Smooth muscle cell (in vitro differentiated cells): ENCODE data around the gene SAMHD1. TPM values are rescaled to one million over a fixed set of nuclear protein-coding genes. Genes with fewer than 3 reads are reported as not detected.
A peak's percentile ranks its signal among the peaks of the same experiment; 100 is the strongest.

Source experiments
- DNase-seq: peaks from one replicate; lab custom pipeline; 2025; ENCODE audit not compliant: unreplicated experiment; lab: John Stamatoyannopoulos, UW
- H2AFZ ChIP-seq: fragments of 200-600 bp; sonication (generic); 2 replicates; pipeline ENCODE4 v1.6.0; 2016; ENCODE audit warnings: antibody characterized with exemption, low read depth, mild to moderate bottlenecking
- H3F3A ChIP-seq: fragments of 200-600 bp; sonication (generic); 2 replicates; pipeline ENCODE4 v1.6.0; 2017; ENCODE audit warnings: antibody characterized with exemption, low read depth
- H3K27ac ChIP-seq: fragments of 200-600 bp; sonication (generic); 2 replicates; pipeline ENCODE4 v1.5.1; 2016; ENCODE audit warnings: low read depth, mild to moderate bottlenecking
- H3K27me3 ChIP-seq: fragments of 200-600 bp; sonication (generic); 2 replicates; pipeline ENCODE4 v1.6.1; 2016; ENCODE audit warnings: low read depth, mild to moderate bottlenecking
- H3K36me3 ChIP-seq: fragments of 200-600 bp; sonication (generic); 2 replicates; pipeline ENCODE4 v1.5.1; 2016; ENCODE audit warnings: low read depth
- H3K4me1 ChIP-seq: fragments of 200-600 bp; sonication (generic); 2 replicates; pipeline ENCODE4 v1.5.1; 2016; ENCODE audit warnings: low read depth
- H3K4me2 ChIP-seq: fragments of 200-600 bp; sonication (generic); 2 replicates; pipeline ENCODE4 v1.6.0; 2016; ENCODE audit warnings: mild to moderate bottlenecking
- H3K4me3 ChIP-seq: fragments of 200-600 bp; sonication (generic); 2 replicates; pipeline ENCODE4 v1.5.1; 2016; ENCODE audit warnings: mild to moderate bottlenecking
- H3K79me2 ChIP-seq: fragments of 200-600 bp; sonication (generic); 2 replicates; pipeline ENCODE4 v1.6.0; 2016; ENCODE audit warnings: low read depth, mild to moderate bottlenecking
- H3K9ac ChIP-seq: fragments of 200-600 bp; sonication (generic); 2 replicates; pipeline ENCODE4 v1.6.0; 2016; ENCODE audit warnings: low read depth
- H3K9me3 ChIP-seq: fragments of 200-600 bp; sonication (generic); replicated peaks from 2 replicates; pipeline ENCODE4 v1.5.1; 2016; ENCODE audit warnings: low read depth
- H4K20me1 ChIP-seq: fragments of 200-600 bp; sonication (generic); 2 replicates; pipeline ENCODE4 v1.6.0; 2016; ENCODE audit warnings: low read depth
- WGBS: methylation state at CpG from one replicate; pipeline ENCODE4 v1.1.7; 2016; ENCODE audit warnings: low lambda C conversion rate; 5-methylcytosine and 5-hydroxymethylcytosine counted together
- polyA plus RNA-seq: library from polyadenylated mRNA; unstranded; fragments of >200 nt; fragmentation: Nextera tagmentation; extraction: Ambion mirVana; gene quantifications from 2 replicates; pipeline ENCODE4 v1.2.1, GENCODE V29; 2016
- total RNA-seq: library from RNA; depleted of rRNA; stranded (reverse); fragments of >200 nt; gene quantifications from 2 replicates; pipeline ENCODE4 v1.2.3, GENCODE V29; 2014
- TF ChIP-seq, protein P1 (sequence below): fragments of 200-600 bp; sonication (generic); IDR thresholded peaks from 2 replicates; pipeline ENCODE4 v1.5.1; 2017; ENCODE audit warnings: borderline replicate concordance, mild to moderate bottlenecking, antibody characterized with exemption; ENCODE audit not compliant: insufficient read depth, poor library complexity, severe bottlenecking

The SAMHD1 gene
- total and polyA plus RNA-seq, 2 experiments from 2014 or later: 2.1 to 4.6 TPM

DNA sequence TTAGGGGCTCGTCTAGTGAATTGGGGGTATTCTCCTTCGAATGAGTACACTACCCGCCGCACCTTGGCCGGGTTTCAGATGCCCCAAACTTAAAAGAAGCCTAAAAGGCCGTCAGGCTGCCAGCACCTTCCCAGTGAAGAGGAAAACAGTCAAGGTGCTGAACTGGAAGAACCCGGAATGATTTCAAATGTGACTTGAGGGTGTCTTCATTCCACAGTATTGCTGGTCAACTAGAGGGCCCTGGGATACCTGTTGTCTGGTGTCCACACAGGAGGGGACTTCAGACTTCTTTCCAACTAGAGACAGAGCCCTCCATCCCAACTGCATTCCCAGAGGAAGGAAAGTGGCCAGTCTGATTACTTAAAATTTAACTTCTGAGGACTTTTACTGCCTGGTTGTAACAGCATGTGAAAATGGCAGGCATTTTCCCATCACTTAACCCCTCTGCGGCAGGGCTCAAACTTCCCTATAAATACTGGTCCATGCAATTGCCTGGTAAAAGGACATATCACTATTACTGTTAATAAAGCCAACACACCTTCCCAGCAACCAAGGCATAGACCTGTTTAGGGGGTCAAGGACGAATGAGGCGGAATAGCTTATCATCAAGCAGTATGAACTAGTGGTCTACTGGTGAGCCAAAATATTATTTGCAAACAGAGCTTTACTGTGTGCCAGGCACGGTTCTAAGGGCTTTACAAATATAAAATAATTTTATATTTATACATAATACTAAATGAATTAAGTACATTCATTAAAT lies 651 bp upstream of the SAMHD1 start:
- Histone ChIP-seq H3K4me1 (no peaks in the 10 kb centered on the region), H3K4me3 (peak overlapping the region; percentile 93), H3K27me3 (peaks cover 10% of the 10 kb centered on the region), H3K79me2 (no peaks in the 10 kb centered on the region), H3K36me3 (no peaks in the 10 kb centered on the region), H3K9ac (no peak overlapping the region), H4K20me1 (no peaks in the 10 kb centered on the region), H3F3A (no peaks in the 10 kb centered on the region), H2AFZ (peak overlapping the region; percentile 100), H3K27ac (no peak overlapping the region), H3K9me3 (no peaks in the 10 kb centered on the region), H3K4me2 (peak overlapping the region; percentile 99)
- no peak for DNase-seq
- TF ChIP-seq, protein P1, sequence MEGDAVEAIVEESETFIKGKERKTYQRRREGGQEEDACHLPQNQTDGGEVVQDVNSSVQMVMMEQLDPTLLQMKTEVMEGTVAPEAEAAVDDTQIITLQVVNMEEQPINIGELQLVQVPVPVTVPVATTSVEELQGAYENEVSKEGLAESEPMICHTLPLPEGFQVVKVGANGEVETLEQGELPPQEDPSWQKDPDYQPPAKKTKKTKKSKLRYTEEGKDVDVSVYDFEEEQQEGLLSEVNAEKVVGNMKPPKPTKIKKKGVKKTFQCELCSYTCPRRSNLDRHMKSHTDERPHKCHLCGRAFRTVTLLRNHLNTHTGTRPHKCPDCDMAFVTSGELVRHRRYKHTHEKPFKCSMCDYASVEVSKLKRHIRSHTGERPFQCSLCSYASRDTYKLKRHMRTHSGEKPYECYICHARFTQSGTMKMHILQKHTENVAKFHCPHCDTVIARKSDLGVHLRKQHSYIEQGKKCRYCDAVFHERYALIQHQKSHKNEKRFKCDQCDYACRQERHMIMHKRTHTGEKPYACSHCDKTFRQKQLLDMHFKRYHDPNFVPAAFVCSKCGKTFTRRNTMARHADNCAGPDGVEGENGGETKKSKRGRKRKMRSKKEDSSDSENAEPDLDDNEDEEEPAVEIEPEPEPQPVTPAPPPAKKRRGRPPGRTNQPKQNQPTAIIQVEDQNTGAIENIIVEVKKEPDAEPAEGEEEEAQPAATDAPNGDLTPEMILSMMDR: no peak
- 39% methylated on average over 11 of the region's 11 CpGs for WGBS

DNA sequence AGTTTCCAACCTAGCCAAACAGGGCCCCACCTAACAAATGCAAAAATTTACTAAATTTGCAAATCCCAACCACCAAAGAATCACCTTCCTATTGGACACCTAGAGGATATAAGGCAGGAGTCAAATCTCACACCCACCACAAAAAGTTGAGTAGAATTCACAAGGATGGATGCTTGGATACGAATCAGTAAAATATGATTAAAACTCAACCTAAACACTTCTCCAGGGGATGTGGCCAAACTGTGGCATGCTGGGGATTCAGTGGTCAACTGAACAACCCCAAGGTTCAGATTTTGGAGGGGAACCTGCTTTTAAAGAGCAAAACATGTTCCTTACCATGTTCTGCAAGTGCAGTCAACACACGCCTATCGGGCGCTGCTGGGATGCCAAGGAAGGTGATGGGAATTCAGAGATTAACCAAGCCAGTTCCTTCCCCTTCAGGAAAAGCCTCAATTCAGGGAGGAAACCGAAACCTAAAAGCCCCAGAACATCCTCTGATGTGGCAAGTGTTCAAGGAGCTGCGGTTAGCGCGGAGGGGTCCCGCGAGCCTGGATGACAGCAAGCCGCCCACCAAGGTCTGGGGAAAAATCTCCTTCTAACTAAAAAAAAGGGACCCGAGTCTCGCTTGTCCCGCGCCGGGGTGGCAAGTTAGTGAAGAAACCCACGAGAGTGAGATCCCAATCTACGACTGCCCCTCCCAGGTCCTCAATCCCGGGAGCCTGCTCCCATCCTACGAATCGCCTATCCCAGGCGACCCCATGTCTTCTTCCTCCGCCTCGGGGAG lies 902 bp downstream of the SAMHD1 start:
- TF ChIP-seq, protein P1: no peak
- H3K9me3 ChIP-seq: no peaks in the 10 kb centered on the region
- H3K4me3 ChIP-seq: peak overlapping the region; percentile 93
- H2AFZ ChIP-seq: peak overlapping the region; percentile 100
- H3K27ac ChIP-seq: no peak overlapping the region
- H3K79me2 ChIP-seq: no peaks in the 10 kb centered on the region
- H4K20me1 ChIP-seq: no peaks in the 10 kb centered on the region
- no peaks in the 10 kb centered on the region for H3F3A ChIP-seq
- H3K4me1 ChIP-seq: no peaks in the 10 kb centered on the region
- peak overlapping the region; percentile 99 for H3K4me2 ChIP-seq
- H3K27me3 ChIP-seq: peaks cover 10% of the 10 kb centered on the region
- 6% methylated on average over 23 of the region's 24 CpGs for WGBS
- H3K36me3 ChIP-seq: no peaks in the 10 kb centered on the region
- DNase-seq: no peak
- no peak overlapping the region for H3K9ac ChIP-seq

GRCh38 chr20:36941401-36941835 lies 10.1 kb downstream of the SAMHD1 start:
- WGBS: 81% methylated on average over 1 of the region's 1 CpG
- Histone ChIP-seq H3K27me3 (no peaks in the 10 kb centered on the region), H3K27ac (no peak overlapping the region), H3K36me3 (no peaks in the 10 kb centered on the region), H2AFZ (no peak overlapping the region), H3F3A (no peaks in the 10 kb centered on the region), H3K9ac (no peak overlapping the region), H3K9me3 (no peaks in the 10 kb centered on the region), H3K4me3 (no peak overlapping the region), H3K4me2 (no peak overlapping the region), H3K4me1 (no peaks in the 10 kb centered on the region), H3K79me2 (no peaks in the 10 kb centered on the region), H4K20me1 (no peaks in the 10 kb centered on the region)
- DNase-seq: no peak
- TF ChIP-seq, protein P1: no peak
